ENCODE data around the gene C19orf53. TPM values are rescaled to one million over a fixed set of nuclear protein-coding genes. Genes with fewer than 3 reads are reported as not detected.

The C19orf53 gene
- total and polyA plus RNA-seq, 10 of the 15 experiments (the other 5 are each of a cell fraction or from before 2014, with no cell fraction given) = 109 to 449 (median 218) TPM

GRCh38 chr19:13756210-13756609, 18.0 kb upstream of the C19orf53 start:
- Histone ChIP-seq H3K4me1 (ENCODE audit: control insufficient read depth, insufficient read depth, low read length) (no peaks in the 10 kb centered on the region; the same call in 1 of the 2 replicates), H3K4me3 (no peak overlapping the region), H3K36me3 (ENCODE audit: control insufficient read depth in 2 of 2, insufficient read depth in 2 of 2, low read length in 1 of 2) (peaks cover 12 to 19% of the 10 kb centered on the region in 2 experiments), H3K27ac (ENCODE audit: control insufficient read depth, insufficient read depth) (no peak overlapping the region), H3K27me3 (replicated peaks in 1 of 2; ENCODE audit: control insufficient read depth in 2 of 2, insufficient read depth in 2 of 2, low read length in 1 of 2) (no peaks in the 10 kb centered on the region), H3K9ac (ENCODE audit: control insufficient read depth, insufficient read depth, low read length) (no peak overlapping the region), H3K79me2 (ENCODE audit: control insufficient read depth, insufficient read depth, low read length) (no peaks in the 10 kb centered on the region), H3K4me2 (ENCODE audit: control insufficient read depth, insufficient read depth) (no peak overlapping the region), H4K20me1 (ENCODE audit: control insufficient read depth, insufficient read depth) (no peaks in the 10 kb centered on the region), H3K9me3 (replicated peaks; ENCODE audit: control insufficient read depth, insufficient read depth, low read length) (no peaks in the 10 kb centered on the region), H2AFZ (ENCODE audit: control insufficient read depth, low read depth, low read length) (no peak overlapping the region)
- SMC1A ChIA-PET (ENCODE audit: uncharacterized antibody, unreplicated experiment) = no interaction called here
- WGBS (ENCODE audit: insufficient coverage, insufficient replicate concordance, low lambda C conversion rate, missing lambda C conversion rate) = over 99% methylated on average over 9 of the region's 9 CpGs
- CTCF ChIA-PET = no interaction called here
- intact Hi-C loops (cut with micrococcal nuclease; ENCODE audit: unreplicated experiment) (no loop called here), in situ Hi-C loops (cut with MboI) (no loop called here)
- no TSS peak for BruUV-seq (replicated peaks)
- FAIRE-seq (no peak), DNase-seq (ENCODE audit: low read depth, low spot score) (no peak), ATAC-seq (no peak)
- RAD21 ChIA-PET (ENCODE audit: unreplicated experiment) = no interaction called here
- TF ChIP-seq RCOR1 (conservative IDR thresholded peaks at IDR 0.05; ENCODE audit: low read depth, low read length) (no peak), RAD51 (IDR thresholded peaks at IDR 0.05) (no peak), MEF2B (IDR thresholded peaks at IDR 0.05; ENCODE audit: partially characterized antibody, poor library complexity, severe bottlenecking) (no peak), MEF2A (IDR thresholded peaks at IDR 0.05; ENCODE audit: insufficient read depth, low read depth, low read length) (no peak), YY1 (IDR thresholded peaks at IDR 0.05; ENCODE audit: low read depth, low read length) (no peak), IKZF1 (conservative IDR thresholded peaks at IDR 0.05) (no peak), HCFC1 (IDR thresholded peaks at IDR 0.05; ENCODE audit: low read length) (no peak), CHD4 (IDR thresholded peaks at IDR 0.05) (no peak), HDAC2 (IDR thresholded peaks at IDR 0.05) (no peak), CUX1 (IDR thresholded peaks at IDR 0.05; ENCODE audit: insufficient replicate concordance, low read depth, low read length) (no peak), RELB (IDR thresholded peaks at IDR 0.05; ENCODE audit: low read depth) (no peak), LARP7 (IDR thresholded peaks at IDR 0.05) (no peak)
- TF ChIP-seq, protein P1, sequence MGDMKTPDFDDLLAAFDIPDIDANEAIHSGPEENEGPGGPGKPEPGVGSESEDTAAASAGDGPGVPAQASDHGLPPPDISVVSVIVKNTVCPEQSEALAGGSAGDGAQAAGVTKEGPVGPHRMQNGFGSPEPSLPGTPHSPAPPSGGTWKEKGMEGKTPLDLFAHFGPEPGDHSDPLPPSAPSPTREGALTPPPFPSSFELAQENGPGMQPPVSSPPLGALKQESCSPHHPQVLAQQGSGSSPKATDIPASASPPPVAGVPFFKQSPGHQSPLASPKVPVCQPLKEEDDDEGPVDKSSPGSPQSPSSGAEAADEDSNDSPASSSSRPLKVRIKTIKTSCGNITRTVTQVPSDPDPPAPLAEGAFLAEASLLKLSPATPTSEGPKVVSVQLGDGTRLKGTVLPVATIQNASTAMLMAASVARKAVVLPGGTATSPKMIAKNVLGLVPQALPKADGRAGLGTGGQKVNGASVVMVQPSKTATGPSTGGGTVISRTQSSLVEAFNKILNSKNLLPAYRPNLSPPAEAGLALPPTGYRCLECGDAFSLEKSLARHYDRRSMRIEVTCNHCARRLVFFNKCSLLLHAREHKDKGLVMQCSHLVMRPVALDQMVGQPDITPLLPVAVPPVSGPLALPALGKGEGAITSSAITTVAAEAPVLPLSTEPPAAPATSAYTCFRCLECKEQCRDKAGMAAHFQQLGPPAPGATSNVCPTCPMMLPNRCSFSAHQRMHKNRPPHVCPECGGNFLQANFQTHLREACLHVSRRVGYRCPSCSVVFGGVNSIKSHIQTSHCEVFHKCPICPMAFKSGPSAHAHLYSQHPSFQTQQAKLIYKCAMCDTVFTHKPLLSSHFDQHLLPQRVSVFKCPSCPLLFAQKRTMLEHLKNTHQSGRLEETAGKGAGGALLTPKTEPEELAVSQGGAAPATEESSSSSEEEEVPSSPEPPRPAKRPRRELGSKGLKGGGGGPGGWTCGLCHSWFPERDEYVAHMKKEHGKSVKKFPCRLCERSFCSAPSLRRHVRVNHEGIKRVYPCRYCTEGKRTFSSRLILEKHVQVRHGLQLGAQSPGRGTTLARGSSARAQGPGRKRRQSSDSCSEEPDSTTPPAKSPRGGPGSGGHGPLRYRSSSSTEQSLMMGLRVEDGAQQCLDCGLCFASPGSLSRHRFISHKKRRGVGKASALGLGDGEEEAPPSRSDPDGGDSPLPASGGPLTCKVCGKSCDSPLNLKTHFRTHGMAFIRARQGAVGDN (IDR thresholded peaks at IDR 0.05) = no peak
- POLR2A ChIA-PET = interaction anchor here (0.6 kb wide), 1 partner anchor 30 kb away, joined by 3 read pairs; no protein-coding TSS in a partner anchor

Data from GM12878 (cell line).